ENCODE results near the gene CEMIP2. TPM values are rescaled to one million over a fixed set of nuclear protein-coding genes. Genes with fewer than 3 reads are reported as not detected.
"Not testable (repeated sequence)": the region's sequence is repeated elsewhere in the genome, so short reads cannot be mapped to it uniquely, and the experiment has no call there.

The CEMIP2 gene
- total RNA-seq, 1 donor from 2014 or later: 10.1 TPM

GRCh38 chr9:71706176-71706575 is 62.1 kb downstream of the CEMIP2 start:
- no peak for ATAC-seq

GRCh38 chr9:71704796-71705195 is 63.5 kb downstream of the CEMIP2 start:
- no peak for ATAC-seq

GRCh38 chr9:71703172-71703872 is 65.0 kb downstream of the CEMIP2 start:
- no peak for ATAC-seq

- ATAC-seq: no peak
Observed at GRCh38 chr9:71697882-71698281, 70.4 kb downstream of the CEMIP2 start.

GRCh38 chr9:71694332-71694731 is 74.0 kb downstream of the CEMIP2 start:
- ATAC-seq: no peak

GRCh38 chr9:71693607-71694006 is 74.7 kb downstream of the CEMIP2 start:
- ATAC-seq: no peak

- ATAC-seq: peak; percentile 49
Observed at GRCh38 chr9:71692337-71692736, 76.0 kb downstream of the CEMIP2 start.

GRCh38 chr9:71691576-71691975 is 76.7 kb downstream of the CEMIP2 start:
- not testable (repeated sequence) for ATAC-seq

- ATAC-seq: peak; percentile 69
Observed at GRCh38 chr9:71690689-71691435, 77.5 kb downstream of the CEMIP2 start.

- ATAC-seq: no peak
Observed at GRCh38 chr9:71690063-71690688, 78.1 kb downstream of the CEMIP2 start.

- no peak for ATAC-seq
Observed at GRCh38 chr9:71687676-71688075, 80.6 kb downstream of the CEMIP2 start.

GRCh38 chr9:71685988-71686387 is 82.3 kb downstream of the CEMIP2 start:
- no peak for ATAC-seq

- ATAC-seq: no peak
Observed at GRCh38 chr9:71685394-71685793, 82.9 kb downstream of the CEMIP2 start.

- no peak for ATAC-seq
Observed at GRCh38 chr9:71684566-71684965, 83.7 kb downstream of the CEMIP2 start.

- peak; percentile 93 for ATAC-seq
Observed at GRCh38 chr9:71683598-71684235, 84.6 kb downstream of the CEMIP2 start.

- no peak for ATAC-seq
Observed at GRCh38 chr9:71681708-71682272, 86.5 kb downstream of the CEMIP2 start.

- no peak for ATAC-seq
Observed at GRCh38 chr9:71681104-71681707, 87.1 kb downstream of the CEMIP2 start.

GRCh38 chr9:71680189-71680980 is 87.9 kb downstream of the CEMIP2 start:
- ATAC-seq: no peak

- ATAC-seq: no peak
Observed at GRCh38 chr9:71678999-71679398, 89.3 kb downstream of the CEMIP2 start.

- no peak for ATAC-seq
Observed at GRCh38 chr9:71677209-71677608, 91.1 kb downstream of the CEMIP2 start.

GRCh38 chr9:71676460-71676859 is 91.9 kb downstream of the CEMIP2 start:
- no peak for ATAC-seq

- no peak for ATAC-seq
Observed at GRCh38 chr9:71675857-71676165, 92.5 kb downstream of the CEMIP2 start.

Data from esophagus mucosa (tissue), 1 donor.